Fibroblast of pulmonary artery (primary cell): Measurements from ENCODE around the gene RPL28.

Experiments
- DNase-seq: peaks from one replicate; pipeline ENCODE4 v3.0.0-alpha.2; 2010; ENCODE audit warnings: low read depth
- H3K4me3 ChIP-seq: replicated peaks from 2 replicates; pipeline ENCODE4 v1.5.1; 2011; ENCODE audit warnings: low read depth, mild to moderate bottlenecking, control low read depth, low read length, moderate library complexity
- CTCF ChIP-seq: IDR thresholded peaks from 2 replicates; pipeline ENCODE4 v1.5.1; 2011; ENCODE audit warnings: mild to moderate bottlenecking, control low read depth, low read length, inconsistent platforms; ENCODE audit errors: missing control alignments

The RPL28 gene

GRCh38 chr19:55451965-55452748, 66.4 kb downstream of the RPL28 start:
- no peak for TF ChIP-seq CTCF
- no peak for DNase-seq
- no peak overlapping the region for H3K4me3 ChIP-seq
